ENCODE measurements around the gene CHCHD3.

- no peak for TF ChIP-seq NR2C2 (CRISPR knock-in tag; IDR thresholded peaks at IDR 0.05)
- no peak for TF ChIP-seq NR2C2 (tag; IDR thresholded peaks at IDR 0.05)
- no peak for TF ChIP-seq RAD51 (IDR thresholded peaks at IDR 0.05; ENCODE audit: borderline replicate concordance, low read depth)
- no peak for TF ChIP-seq TRIM25 (IDR thresholded peaks at IDR 0.05; ENCODE audit: borderline replicate concordance)
- TF ChIP-seq GTF3C2 (IDR thresholded peaks at IDR 0.05; ENCODE audit: borderline replicate concordance, extremely low read depth, insufficient read length), result no peak
- no peak for TF ChIP-seq FOXM1 (IDR thresholded peaks at IDR 0.05; ENCODE audit: low read depth)
- no peak for TF ChIP-seq FOXM1 (CRISPR knock-in tag; IDR thresholded peaks at IDR 0.05; ENCODE audit: low read depth)
- no peak for TF ChIP-seq SMARCE1 (IDR thresholded peaks at IDR 0.05)
- no peak for TF ChIP-seq GABPB1 (CRISPR knock-in tag; IDR thresholded peaks at IDR 0.05)
- no peak for TF ChIP-seq ESRRA (IDR thresholded peaks at IDR 0.05; ENCODE audit: borderline replicate concordance, low read depth)
- TF ChIP-seq ZNF316 (IDR thresholded peaks at IDR 0.05), result no peak
- TF ChIP-seq YY1 (IDR thresholded peaks at IDR 0.05; ENCODE audit: borderline replicate concordance in 1 of 3, control insufficient read depth in 1 of 3, extremely low read depth in 1 of 3, insufficient read depth in 3 of 3, insufficient read length in 1 of 3, insufficient replicate concordance in 2 of 3, low read depth in 1 of 3, low read length in 2 of 3), result no peak
- TF ChIP-seq THAP7 (CRISPR knock-in tag; IDR thresholded peaks at IDR 0.05), result no peak
- no peak for TF ChIP-seq EGR1 (conservative IDR thresholded peaks at IDR 0.05)
- TF ChIP-seq, protein P1, sequence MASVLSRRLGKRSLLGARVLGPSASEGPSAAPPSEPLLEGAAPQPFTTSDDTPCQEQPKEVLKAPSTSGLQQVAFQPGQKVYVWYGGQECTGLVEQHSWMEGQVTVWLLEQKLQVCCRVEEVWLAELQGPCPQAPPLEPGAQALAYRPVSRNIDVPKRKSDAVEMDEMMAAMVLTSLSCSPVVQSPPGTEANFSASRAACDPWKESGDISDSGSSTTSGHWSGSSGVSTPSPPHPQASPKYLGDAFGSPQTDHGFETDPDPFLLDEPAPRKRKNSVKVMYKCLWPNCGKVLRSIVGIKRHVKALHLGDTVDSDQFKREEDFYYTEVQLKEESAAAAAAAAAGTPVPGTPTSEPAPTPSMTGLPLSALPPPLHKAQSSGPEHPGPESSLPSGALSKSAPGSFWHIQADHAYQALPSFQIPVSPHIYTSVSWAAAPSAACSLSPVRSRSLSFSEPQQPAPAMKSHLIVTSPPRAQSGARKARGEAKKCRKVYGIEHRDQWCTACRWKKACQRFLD (CRISPR knock-in tag; IDR thresholded peaks at IDR 0.05), result no peak
- TF ChIP-seq BRCA1 (IDR thresholded peaks at IDR 0.05), result no peak
- no peak for TF ChIP-seq BRCA1 (CRISPR knock-in tag; IDR thresholded peaks at IDR 0.05)
Observed at GRCh38 chr7:132858251-132858650, 223.6 kb downstream of the CHCHD3 start.

Measured in K562 (cell line).